ENCODE data around the gene TNNT1.

DNA sequence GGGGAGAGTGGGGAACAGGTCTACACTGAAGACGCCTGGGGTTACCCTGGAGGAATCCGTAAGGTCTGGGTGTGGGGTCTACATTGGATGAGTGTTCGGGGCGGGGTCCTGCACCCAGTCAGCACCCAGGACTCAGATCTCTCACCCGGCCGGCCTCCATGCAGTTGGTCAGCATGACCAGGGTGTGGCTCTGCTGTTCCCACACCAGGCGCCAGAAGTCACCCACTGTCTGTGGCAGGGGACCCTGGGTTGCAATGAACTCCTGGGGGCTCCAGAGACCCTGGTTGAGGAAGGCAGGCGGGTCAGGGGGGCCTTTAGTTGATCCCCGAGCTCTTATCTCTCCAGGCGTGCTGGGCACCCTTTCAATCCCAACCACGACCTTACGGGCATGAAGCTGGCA lies 37.1 kb upstream of the TNNT1 start:
- TF ChIP-seq, protein P1, sequence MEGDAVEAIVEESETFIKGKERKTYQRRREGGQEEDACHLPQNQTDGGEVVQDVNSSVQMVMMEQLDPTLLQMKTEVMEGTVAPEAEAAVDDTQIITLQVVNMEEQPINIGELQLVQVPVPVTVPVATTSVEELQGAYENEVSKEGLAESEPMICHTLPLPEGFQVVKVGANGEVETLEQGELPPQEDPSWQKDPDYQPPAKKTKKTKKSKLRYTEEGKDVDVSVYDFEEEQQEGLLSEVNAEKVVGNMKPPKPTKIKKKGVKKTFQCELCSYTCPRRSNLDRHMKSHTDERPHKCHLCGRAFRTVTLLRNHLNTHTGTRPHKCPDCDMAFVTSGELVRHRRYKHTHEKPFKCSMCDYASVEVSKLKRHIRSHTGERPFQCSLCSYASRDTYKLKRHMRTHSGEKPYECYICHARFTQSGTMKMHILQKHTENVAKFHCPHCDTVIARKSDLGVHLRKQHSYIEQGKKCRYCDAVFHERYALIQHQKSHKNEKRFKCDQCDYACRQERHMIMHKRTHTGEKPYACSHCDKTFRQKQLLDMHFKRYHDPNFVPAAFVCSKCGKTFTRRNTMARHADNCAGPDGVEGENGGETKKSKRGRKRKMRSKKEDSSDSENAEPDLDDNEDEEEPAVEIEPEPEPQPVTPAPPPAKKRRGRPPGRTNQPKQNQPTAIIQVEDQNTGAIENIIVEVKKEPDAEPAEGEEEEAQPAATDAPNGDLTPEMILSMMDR (IDR thresholded peaks at IDR 0.05; ENCODE audit: low read depth, low read length), result no peak
- TF ChIP-seq EZH2phosphoT487 (IDR thresholded peaks at IDR 0.05; ENCODE audit: low read depth), result no peak
